HG03159 (cell line): ENCODE results near the gene PLXNB1.

Experiments
- ATAC-seq: cut with Tn5 transposase; IDR thresholded peaks from one replicate; pipeline ENCODE4 v1.9.1; 2021; ENCODE audit warnings: mild to moderate bottlenecking, moderate library complexity; ENCODE audit not compliant: unreplicated experiment

PLXNB1 gene

DNA sequence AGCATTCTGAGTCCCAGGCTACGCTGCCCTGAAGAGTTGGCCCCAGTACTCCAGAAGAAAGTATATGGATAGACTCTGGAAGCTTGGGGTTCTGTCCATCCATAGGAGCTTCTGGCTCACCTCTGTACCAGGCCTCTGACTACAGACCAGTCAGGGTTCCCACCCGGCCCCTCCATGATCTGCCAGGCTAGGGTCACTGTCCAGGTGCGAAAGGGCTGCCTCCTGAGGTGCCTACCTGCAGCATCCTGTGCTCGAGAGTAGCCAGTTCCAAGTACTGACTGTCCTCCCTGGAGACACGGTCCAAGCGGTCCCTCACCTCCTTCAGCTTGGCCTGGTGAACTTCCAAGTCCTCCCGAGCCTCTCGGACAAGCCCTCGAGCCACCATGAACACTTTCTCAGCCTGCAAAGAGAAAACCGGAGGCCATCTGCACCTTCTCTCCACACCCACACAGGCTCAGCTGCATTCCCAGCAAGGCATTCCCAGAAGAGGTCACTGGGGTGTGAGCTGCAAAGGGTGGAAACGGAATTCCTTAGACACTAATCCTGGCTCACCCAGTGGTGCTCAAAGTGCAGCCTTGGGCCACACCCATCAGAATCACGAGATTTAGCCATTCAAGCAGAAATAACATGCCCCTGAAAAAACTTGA is 3.7 kb upstream of the PLXNB1 start:
- ATAC-seq: no peak

GRCh38 chr3:48432411-48433371 is 2.8 kb upstream of the PLXNB1 start:
- ATAC-seq: no peak

DNA sequence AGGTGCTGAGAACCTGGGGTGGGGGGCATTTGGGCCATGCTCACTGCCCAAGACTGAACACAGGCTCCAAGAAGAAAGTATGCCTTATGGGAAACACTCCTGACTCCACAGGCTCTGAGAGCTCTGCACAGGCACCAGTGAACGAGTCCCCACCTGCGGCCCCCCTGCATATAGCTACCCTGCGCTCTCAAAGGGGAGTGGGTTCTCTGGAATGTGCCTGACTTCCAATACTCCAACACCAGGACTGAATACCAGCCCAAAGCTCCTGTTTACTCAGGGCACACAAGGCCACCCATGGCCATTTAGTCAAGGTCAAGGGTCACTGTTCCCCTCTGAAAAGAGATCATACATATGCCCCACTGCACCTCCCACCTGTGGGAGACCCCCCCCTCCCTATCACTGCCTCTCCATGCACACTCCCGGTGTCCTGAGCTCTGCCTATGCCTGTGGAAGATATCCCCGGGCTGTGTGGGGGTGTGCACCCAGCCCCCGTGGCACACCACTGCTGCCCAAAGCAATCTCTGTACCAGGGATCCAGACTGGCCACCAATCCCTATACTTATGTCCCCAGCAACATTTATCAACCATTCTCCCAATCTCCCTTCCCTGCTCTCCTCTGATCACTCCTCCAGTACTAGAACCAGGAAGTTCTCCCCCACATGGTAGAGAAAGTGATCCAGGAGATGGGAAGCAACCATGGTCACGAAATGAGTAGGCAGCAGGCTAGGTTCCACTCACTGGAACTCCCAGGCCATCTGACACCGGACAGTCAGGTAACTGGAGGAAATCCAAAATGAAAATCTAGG is 1.5 kb upstream of the PLXNB1 start:
- no peak for ATAC-seq

DNA sequence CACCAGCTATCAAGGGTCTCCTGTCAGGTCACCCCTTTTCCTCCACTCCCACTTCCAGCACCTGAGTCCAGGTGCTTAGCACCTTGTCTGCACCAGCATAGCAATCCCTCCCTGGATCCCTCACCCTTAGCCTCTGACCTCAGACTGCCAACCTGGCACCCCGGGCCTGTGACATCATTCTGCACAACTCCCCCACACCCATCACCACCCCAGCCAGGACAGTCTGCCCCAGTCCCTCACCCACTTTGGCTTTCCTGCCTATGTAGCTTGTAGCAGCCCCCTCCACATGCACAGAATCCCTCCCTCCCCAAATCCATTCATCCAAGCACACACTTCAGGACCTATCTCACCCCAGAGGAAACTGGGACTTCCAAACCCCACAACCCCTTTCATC is 819 bp upstream of the PLXNB1 start:
- no peak for ATAC-seq

DNA sequence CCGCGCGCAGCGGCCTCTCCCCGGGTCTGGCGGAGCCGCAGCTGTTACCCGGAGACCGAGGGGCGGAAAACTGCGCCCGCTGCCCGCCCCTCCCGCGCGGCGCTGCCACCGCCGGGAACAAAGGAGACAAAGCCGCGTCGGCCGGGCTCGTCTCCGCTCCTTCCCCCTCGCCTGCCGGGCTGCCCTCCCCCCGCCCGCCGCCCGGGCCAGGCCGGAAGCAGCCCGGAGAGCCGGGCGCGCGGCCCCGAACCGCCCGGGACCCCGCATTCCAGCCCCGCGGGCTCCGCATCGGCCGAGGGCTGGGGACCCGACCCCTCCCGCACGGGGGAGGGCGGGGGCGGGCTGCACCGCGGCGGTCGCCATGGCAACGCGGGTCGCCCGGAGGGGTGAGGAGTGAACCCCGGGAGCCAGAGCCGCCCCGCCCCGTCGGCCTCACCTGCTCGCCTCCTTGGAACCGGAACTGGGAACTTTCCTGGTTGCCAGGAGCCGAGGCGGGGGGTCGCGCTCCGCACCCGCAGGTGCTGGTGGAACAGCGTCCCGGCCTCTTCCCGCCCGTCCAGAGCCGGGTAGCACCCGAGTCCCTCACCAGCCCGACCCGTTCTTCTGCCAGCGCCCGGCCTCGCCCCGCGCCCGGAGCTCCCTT is 448 bp downstream of the PLXNB1 start:
- peak; percentile 45 for ATAC-seq

- peak; percentile 31 for ATAC-seq
Measured at GRCh38 chr3:48428572-48429316, 1.1 kb downstream of the PLXNB1 start.

GRCh38 chr3:48428088-48428571 is 1.8 kb downstream of the PLXNB1 start:
- ATAC-seq: no peak

- ATAC-seq: no peak
Measured at GRCh38 chr3:48427630-48427962, 2.3 kb downstream of the PLXNB1 start.

- no peak for ATAC-seq
Measured at GRCh38 chr3:48426944-48427629, 2.8 kb downstream of the PLXNB1 start.

- no peak for ATAC-seq
Measured at GRCh38 chr3:48426401-48426909, 3.4 kb downstream of the PLXNB1 start.

- no peak for ATAC-seq
Measured at GRCh38 chr3:48425281-48425812, 4.5 kb downstream of the PLXNB1 start.

GRCh38 chr3:48423883-48424695 is 5.8 kb downstream of the PLXNB1 start:
- no peak for ATAC-seq

DNA sequence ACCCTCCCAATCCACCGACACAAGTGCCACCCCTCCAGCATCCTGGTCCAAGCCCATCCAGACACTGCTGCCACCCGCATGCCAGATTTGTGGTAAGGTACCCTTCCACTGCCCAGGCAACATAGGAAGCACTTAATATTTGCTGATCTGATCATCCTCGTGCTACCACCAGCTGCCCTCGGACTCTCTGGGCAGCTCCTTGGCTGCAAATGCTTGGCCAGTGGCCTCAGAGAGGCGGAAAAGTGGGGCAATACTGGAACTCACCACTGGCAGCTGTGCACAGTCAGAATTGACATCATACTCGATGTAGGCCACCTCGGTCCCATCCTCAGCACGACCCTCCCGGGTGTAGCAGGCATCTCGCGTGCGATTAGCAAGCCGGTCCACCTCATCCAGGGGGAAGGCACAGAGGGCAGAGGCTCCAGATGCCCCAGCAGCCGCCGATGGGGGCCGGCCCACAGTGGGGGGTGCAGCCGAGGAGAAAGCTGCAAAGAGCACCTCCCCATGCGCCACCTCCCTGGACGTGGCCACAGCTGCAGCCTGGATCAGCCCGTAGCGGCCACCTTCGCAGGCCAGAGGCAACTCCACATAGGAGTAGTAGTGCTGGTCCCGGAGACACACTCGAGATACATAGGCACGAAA is 6.5 kb downstream of the PLXNB1 start:
- ATAC-seq: no peak

GRCh38 chr3:48422681-48423080 is 7.2 kb downstream of the PLXNB1 start:
- no peak for ATAC-seq

- no peak for ATAC-seq
Measured at GRCh38 chr3:48422272-48422671, 7.6 kb downstream of the PLXNB1 start.

- no peak for ATAC-seq
Measured at GRCh38 chr3:48420561-48420960, 9.3 kb downstream of the PLXNB1 start.

- ATAC-seq: no peak
Measured at GRCh38 chr3:48419597-48419996, 10.3 kb downstream of the PLXNB1 start.

DNA sequence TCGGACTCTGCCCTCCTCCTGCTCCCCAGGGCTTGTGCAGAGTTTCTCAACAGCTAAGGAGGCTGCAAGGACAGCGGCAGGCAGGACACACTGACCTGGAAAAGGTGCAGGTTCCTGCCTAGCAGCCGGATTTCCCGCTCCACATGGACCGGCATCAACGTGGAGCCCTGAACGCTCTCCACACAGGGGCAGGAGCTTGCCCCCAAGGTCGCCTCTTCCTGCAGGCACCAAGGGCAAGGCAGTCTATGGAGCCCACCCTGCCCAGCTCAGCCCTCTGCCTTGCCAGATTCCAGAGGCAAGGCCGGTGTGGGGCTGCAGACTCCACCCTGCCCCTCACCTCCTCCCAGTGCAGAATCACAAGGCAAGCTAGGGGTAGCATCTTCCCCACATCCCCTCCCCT is 10.7 kb downstream of the PLXNB1 start:
- ATAC-seq: no peak
